Activated effector memory CD4-positive, alpha-beta T cell treated with anti-CD3 and anti-CD28 coated beads, Interleukin-2, amount 50 U/mL, for 16 hours (primary cell): ENCODE results near the gene FAM222A.
"Not testable (repeated sequence)": the region's sequence is repeated elsewhere in the genome, so short reads cannot be mapped to it uniquely, and the experiment has no call there.

Experiments
- DNase-seq: peaks from one replicate; pipeline ENCODE4 v3.0.0-alpha.2; 2020

Gene FAM222A

DNA sequence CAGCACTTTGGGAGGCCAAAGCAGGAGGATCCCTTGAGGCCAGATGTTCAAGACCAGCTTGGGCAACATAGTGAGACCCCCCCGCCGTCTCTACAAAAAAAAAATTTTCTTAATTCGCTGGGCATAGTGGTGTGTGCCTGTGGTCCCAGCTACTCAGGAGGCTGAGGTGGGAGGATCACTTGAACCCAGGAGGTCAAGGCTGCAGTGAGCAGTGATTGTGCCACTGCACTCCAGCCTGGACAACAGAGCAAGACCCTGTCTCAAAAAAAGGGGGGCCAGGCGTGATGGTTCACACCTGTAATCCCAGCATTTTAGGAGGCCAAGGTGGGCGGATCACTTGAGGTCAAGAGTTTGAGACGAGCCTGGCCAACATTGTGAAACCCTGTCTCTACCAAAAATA lies 19.0 kb upstream of the FAM222A start:
- not testable (repeated sequence) for DNase-seq

DNA sequence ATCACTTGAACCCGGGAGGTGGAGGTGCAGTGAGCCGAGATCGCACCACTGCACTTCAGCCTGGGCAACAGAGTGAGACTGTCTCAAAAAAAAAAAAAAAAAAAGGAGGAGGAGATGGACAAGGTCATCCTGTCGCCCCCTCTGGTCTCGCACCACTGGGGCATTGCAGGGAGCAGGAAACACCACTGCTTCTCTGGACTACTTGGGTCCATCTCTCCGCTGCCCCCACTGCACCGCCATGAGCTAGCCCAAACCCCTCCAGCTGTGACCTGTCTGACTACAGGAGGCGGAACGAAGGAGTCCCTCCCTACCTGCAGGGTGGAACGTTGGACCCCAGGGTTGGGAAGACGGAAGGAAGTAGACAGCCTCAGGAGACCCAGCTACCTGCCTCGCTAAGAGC lies 18.2 kb upstream of the FAM222A start:
- no peak for DNase-seq

DNA sequence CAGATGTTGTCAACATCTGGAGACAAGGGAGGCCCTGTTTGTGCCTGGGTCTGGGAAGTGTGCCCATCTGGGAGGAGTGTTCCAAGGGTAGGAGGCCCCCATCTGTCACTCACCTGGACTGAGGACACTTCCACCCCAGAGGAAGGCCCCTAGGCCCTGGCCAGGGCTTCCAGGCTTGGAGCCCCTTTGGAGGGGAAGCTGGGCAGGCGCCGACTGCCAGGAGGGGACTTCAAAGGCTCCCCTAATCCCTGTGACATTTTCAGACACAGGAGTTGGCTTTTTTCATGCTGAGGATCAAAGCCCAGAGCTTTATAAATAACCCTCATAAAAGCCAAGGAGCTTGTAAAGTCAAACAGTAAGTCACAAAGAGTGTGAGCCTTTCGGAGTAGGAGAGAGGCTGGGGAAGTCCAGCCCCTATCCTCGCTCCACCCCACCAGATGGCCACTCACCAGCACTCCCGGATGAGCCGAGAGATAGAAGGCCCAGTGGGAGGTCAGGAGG lies 17.6 kb upstream of the FAM222A start:
- no peak for DNase-seq

DNA sequence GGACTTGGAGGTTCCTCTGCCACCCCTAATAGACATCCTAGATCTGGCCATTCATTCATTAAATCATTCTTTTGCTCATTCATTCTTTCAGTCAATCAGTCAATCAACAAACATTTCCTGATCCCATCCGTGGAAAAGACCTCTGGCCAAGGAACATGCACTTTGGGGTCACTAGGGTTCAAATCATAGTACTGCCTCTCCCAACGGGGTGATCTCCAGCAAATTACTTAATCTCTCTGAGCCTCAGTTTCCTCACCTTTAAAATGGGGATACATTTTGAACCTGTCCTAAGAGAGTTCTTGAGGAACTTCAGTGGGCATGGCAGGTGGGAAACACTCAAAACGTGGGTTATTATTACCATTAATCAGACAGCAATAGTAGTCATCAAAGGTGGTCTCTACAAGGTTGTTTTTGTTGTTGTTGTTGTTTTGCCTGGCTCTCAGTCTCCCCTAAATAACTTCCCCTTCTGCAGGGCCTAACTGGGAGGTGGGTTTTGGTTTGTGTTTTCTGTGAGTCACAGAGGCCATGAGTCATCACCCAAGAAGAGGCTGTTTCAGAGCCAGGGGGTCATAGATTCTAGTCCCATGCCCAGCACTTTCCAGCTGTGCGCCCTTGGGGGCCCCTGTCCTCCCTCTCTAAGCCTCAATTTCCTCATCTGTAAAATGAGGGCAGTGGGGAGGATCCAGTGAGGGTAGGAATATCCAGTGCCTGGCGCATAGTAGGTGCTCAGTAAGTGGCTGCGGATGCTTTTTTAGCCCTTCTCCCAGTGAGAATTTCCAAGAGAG lies 16.9 kb upstream of the FAM222A start:
- no peak for DNase-seq

DNA sequence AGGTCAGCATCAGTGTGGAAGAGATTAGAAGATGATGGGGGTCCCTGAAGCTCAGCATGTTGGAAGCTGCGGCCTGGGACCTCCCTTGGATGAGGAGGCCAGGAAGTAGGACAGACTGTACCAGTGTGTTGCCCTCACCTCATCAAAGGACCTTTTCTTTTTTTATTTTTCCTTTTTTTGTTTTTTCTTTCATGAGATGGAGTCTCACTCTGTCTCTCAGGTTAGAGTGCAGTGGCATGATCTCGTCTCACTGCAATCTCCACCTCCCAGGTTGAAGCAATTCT lies 16.4 kb upstream of the FAM222A start:
- no peak for DNase-seq

DNA sequence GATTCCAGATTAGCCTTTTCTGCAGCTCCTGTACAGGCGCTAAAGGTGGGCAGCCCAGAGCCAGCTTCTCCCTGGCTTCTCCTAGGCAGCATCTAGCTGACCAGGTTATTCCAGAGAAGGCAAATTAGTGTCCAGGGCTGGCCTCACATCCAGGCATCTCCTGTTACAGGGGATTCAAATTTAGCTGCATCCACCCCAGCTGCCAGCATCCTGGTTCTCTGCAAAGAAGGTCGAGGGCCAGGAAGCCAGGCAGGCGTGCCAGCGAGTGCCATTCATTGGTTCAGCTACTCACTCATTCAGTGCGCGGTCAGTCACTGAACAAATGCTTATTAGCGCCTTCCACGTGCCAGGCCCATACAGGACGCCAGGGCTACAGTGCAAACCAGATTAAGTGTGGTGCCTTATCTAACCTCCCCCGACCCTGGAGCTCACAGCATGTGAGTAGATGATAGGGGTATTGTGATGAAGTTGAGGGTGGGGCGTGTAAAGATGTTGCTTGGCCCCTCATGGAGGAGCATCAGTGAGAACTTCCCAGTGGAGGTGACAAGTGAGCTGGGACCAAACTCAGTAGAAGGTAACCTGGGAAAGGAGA lies 15.7 kb upstream of the FAM222A start:
- DNase-seq = no peak

DNA sequence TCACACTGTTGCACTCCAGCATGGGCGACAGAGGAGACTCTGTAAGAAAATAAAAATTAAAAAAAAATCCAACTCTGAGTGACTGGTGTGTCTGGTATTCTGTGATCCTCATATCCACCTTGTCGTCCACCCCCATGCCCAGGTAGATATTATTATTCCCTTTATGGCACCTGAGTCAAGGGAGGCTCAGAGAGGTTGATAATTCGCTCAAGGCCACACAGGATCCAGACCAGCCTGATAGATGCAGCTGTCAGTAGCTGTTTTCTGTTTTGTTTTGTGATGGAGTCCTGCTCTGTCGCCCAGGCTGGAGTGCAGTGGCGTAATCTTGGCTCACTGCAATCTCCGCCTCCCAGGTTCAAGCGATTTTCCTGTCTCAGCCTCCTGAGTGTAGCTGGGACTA lies 14.8 kb upstream of the FAM222A start:
- DNase-seq = no peak

DNA sequence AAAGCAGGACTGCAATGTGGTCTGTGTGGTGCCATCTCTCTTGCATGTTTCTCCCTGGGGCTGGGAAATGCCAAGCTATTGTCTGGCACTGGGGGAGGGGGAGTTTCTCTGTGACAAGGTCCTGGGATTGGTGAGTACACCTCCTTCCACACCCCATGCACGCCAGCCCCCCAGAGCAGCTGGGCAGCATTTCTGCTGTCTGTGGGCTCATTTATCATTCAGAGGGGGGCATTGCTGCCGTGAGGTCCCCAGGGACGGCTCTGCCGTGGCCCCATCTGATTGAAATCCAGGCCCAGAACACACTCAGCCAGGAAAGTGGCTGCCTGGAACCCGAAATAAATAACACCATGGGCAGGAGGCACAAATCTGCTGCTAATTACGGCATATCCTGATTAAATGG lies 12.6 kb upstream of the FAM222A start:
- DNase-seq = no peak

DNA sequence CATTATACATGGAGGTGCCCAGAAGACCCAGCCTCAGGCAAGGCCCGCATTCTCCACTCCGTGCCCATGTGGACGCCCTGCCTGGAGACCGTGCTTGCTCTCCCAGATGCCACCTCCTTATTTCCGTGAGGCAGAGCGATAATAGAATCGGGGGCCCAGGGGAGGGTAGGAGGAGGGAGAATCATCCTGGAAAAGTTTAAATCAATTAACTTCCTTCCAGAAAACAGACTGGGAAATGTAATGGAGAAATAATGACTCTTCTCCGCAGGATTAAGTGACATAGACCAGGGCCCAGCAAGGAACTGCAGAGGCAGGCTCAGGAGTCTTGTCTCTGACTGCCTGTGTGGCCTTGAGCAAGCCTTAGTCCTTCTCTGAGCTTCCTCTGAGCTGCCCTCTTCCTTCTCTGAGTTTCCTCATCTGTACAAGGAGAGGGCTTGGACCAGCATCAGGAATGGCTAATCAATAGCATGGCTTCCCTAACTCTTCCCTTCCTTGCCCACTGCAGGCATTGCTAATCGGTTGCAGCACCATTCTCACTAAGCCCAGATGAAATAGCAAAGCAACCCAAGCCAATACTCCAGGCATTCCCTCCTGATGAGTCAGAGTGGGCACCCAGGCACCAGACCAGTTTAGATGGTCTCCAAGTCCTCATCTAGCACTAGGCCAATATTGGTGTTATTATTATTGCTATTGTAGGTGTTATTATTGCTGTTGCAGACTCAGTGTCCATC lies 11.3 kb upstream of the FAM222A start:
- no peak for DNase-seq

DNA sequence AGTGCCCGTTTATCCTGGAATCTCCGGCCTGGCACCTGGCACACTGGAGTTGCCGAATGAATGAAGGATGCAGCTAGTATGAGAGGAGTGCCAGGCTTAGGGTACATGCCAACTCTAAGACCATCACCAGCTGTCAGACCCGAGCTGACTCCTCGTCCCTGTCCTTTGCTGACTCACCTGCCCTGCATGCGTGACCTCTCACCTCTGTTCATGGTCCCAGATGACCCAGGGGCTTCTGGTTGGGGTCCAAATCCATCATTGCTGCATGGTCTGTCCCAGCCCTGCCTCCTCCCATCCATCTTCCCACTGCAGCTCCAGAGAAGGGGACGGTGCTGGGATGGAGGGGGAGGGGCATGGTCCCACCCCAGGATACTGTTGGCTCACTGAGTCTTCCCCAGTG lies 9.9 kb upstream of the FAM222A start:
- no peak for DNase-seq

DNA sequence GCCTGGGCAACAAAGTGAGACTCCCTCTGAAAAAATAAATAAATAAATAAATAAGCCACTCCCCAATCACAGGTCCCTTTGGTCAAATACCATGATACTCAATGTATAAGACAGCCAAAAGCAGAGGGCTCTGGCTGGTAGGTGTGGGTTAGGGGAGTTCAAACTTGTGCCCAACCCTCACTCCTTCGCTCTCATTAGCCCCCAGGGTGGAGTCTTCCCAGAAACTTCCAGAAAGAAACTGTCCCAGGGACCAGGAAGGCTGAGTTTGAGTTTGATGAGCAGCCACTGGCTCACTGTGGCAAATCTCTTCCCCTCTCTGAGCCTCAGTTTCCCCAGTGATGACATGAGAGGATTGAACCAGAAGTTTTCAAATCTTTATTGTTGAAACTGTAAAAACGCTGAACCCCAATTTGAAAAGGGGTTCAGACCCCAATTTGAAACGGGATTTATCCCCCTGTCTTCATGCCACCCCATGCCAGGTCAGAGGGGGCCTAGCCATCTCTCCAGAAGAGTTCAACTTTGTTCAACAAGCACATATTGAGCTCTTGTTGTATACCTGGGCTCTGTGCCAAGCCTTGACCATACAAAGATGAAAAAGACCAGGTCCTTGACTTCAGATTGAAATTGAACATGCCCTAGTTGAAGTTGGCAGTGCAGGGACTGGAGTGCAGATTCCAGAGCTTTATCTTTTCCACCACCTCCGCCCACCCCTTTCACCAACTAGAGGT lies 9.1 kb upstream of the FAM222A start:
- DNase-seq = no peak

DNA sequence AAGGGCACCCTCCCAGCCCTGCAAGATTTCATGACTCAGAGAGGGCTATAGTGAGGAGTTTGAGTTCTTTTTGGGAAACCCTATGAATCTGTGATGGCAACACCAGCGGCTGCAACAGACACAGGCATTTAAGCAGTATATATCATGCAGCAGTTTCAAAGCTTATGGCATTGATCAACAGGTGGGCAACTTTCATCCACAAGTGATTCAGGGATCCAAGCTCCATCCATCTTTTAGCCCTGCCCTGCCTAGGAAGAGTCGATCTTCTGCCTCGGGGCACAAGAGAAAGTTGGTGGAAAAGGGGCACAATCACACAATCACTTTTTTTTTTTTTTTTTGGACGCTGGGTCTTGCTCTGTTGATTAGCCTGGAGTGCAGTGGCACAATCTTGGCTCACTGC lies 8.3 kb upstream of the FAM222A start:
- no peak for DNase-seq

DNA sequence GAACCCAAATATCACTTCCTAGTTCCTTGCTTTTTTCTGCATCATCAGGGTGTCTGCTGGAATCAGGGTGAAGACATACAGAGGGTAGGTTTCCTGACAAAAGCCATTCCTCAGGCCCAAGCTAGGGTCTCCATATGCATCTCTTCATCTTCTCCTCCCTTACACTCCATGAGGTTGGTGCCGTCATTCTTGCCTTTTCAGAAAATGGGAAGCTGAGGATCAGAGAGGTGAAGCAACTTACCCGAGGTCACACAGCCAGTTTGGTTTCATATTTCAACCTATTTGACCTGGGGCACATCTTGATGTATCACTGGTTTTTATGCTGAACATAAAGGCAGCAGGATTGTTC lies 7.3 kb upstream of the FAM222A start:
- DNase-seq = no peak

DNA sequence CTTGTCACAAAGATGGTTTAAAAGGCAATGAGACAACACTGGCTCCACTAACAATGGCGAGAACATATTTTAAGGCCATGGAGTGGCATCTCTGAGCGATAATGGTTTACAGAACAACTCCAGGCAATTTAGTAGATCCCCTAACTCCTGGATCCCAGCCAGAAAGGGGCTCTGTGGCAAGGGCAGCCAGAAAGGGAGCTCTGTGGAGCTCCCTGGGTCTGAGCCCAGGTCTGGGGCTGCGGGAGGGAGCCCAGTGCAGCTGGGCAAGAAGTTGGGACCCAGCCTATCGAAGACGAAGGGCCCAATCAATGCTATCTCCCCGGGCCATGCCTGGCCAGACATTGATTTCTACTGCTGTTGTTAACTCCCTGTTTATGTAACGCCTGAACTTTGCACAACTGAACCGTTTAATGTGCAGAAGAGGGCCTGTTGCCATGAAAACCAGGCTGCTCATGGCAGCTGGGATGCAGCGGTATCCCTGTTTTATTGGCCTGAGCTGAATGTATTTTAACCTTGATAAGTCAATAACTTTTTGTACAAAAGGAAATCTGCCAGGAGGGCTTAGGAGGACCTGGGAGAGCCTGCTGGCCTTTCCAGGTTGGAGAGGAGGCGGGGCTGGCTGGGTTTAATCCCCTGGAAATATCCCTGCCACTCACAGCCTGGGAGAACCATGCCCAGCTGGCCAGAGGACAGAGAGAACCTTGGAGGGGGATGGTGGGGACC lies 6.7 kb upstream of the FAM222A start:
- DNase-seq = no peak

DNA sequence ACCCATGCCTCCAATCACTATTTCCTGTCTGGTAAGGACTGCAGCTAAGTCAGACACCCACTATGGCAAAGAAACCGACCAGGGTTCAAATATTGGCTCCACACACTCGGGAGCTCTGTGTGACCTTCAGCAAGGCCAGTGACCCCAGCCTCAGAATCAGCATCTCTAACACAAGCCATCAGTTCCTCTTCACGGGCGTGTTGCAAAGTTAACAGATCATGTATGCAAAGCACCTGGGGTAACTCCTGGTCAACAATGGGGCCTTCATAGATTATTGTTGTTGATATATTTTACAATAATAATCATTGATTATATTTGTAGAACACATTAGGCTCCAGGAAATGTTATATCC lies 6.2 kb upstream of the FAM222A start:
- DNase-seq = no peak

DNA sequence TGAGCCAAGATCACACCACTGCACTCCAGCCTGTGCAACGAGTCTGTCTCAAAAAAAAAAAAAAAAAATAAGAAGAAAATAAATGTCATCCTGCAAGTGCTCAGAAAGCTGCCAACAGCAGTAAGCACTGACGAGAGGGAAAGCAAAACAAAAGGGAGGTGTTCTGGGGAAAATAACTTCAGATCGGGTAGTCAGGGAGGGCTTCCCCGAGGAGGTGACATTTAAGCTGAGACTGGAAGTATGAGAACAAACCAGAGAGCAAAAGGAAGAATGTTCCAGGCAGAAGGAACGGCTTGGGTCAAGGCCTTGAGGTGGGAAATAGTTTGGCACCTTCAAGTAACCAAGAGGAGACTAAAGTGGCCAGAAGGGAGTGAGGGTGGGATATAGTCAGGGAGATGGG lies 4.7 kb upstream of the FAM222A start:
- no peak for DNase-seq

DNA sequence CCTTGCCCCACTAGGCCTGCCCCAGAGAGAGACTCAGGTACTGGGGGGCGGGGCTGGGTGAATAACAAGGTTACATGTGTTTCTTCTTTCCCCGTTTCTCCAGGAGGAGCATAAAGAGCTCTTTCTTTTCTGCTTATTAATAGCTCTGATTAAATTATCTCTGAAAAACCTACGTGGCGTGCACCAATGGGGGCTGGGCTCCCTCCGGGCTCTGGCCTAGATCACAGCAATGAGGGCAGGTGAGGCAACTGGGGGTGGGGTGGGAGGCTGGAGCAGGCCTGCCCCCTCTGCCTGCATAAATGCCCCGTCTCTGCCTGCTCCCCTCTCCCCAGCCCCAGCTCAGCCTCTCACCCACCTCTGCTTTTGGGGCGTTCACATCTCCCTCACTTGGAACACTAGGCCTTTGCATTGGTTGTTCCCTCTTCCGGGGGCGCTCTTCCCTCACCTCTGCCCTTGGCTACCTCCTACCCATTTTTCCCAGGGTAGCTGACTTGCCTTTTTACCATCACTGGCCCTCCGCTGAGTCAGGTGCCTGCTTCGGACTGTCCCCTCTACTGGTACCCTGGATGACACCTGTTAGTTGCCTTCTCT lies 4.1 kb upstream of the FAM222A start:
- DNase-seq = no peak

DNA sequence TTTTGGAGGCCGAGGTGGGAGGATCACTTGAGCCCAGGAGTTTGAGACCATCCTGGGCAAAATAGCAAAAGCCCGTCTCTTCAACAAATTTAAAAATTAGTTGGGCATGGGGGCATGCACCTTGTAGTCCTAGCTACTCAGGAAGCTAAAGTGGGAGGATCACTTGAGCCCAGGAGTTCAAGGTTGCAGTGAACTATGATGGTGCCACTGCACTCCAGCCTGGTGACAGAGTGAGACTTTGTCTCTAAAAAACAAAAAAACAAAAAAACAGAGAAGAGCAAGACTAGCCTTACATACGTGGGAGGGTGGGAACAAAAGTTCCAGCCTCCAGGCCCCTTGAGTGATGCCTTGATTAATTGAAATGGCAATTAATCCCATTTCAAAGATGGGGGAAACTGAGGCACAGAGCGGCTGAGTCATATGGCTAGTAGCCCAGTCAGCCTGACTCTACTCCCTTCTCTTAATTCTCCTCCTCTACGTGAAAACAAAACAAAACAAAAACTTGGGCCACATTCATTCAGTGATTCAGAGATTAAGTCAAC lies 3.3 kb upstream of the FAM222A start:
- DNase-seq = no peak

DNA sequence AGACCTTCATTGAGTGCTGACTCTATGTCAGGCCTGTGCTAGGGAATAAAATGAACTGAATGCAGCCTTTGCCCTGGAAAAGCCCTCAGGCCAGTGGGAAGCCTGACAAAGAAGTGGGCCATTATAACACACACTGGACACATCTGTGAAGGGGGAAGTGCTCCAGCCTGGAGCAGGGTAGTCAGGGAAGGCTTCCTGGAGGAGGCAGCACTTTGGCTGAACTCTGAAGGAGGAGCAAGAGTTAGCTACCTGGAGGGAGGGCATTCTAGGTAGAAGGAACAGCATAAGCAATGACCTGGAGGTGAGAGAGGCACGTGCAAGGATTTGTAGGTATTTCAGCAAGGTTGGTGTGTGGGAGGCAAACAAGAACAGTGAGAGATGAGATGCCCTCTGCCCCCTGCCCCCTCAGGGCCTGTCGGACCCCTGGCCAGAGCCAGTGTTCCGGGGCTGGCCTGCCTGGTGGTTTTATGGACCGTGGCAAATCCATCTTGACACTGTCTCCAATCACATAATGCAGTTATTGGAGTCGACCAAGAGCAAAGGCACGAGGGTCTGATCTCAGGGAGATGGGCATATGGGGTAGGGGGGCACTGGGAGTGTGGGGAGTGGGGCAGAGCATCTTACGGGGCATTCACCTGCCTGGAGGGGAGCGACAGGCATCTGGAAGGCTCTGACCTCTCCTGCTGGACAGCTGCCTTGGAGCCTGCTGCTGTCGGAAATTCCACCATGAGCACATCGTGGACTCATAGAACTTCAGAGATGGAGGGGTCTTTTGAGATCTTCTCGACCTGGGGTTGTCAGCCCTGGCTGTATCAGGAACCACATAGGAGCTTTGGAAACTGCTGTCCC lies 2.7 kb upstream of the FAM222A start:
- no peak for DNase-seq

DNA sequence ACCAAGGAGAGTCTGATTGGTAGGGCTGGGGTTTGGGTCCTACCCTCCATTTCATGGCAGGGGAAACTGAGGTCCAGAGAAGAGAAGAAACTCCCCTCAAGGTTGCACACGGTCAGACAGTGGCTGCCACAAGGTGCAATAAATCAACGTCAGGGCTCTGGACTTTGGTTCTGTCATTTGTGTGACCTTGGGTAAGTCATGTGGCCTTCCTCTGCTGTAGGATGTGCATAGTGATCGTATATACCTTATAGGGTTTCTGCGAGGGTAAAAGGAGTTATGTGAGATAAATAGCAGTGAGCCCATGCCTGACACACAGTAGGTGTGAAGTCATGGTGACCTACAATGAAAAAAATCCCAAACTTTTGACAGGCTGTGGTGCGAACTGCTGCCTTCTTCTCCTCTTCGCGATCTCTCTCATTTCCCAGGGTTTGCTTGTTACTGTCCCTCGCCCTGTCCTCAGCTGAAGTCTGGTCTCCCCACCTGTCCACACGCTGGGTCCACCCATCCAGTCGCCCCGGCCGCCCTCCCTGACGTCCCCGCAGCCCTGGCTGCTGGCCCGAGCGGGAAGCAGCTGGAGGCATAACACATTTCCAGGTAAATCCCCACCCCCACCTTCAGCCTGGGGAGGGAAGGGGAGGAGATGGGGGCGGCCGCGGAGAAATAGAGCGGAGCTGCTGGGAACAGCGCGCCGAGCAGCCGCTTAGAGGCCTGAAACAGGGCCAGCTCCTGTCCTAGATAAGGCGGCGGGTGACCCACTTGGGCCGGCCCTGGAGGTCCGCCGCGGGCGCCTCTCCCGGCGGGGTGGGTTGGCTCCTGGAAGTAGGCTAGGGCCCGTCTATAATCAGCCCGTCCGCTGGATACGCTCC lies 1.8 kb upstream of the FAM222A start:
- no peak for DNase-seq
